GM19397 (cell line): ENCODE data around the gene CACNA1I.
"Not testable (repeated sequence)": the region's sequence is repeated elsewhere in the genome, so short reads cannot be mapped to it uniquely, and the experiment has no call there.

Experiments used
- ATAC-seq: cut with Tn5 transposase; IDR thresholded peaks from one replicate; pipeline ENCODE4 v1.9.1; 2021; ENCODE audit warnings: mild to moderate bottlenecking, moderate library complexity; ENCODE audit not compliant: unreplicated experiment

The CACNA1I gene

GRCh38 chr22:39570665-39571064, at the start of gene CACNA1I:
Gene CACNA1I (plus strand): TSS chr22:39570753. CDS start chr22:39570753, 0 bp downstream.
- ATAC-seq, result no peak

- not testable (repeated sequence) for ATAC-seq
Measured at GRCh38 chr22:39521106-39521885, 49.3 kb upstream of the CACNA1I start.

- ATAC-seq, result not testable (repeated sequence)
Measured at GRCh38 chr22:39522091-39522490, 48.5 kb upstream of the CACNA1I start.

- ATAC-seq, result no peak
Measured at GRCh38 chr22:39522567-39523300, 47.8 kb upstream of the CACNA1I start.

- no peak for ATAC-seq
Measured at GRCh38 chr22:39524089-39524752, 46.3 kb upstream of the CACNA1I start.

GRCh38 chr22:39524753-39525657, 45.5 kb upstream of the CACNA1I start:
- ATAC-seq, result no peak

- ATAC-seq, result no peak
Measured at GRCh38 chr22:39525658-39525975, 44.9 kb upstream of the CACNA1I start.

- ATAC-seq, result no peak
Measured at GRCh38 chr22:39526736-39527171, 43.8 kb upstream of the CACNA1I start.

GRCh38 chr22:39527481-39527961, 43.0 kb upstream of the CACNA1I start:
- no peak for ATAC-seq

GRCh38 chr22:39528080-39528661, 42.4 kb upstream of the CACNA1I start:
- no peak for ATAC-seq

GRCh38 chr22:39528681-39529486, 41.7 kb upstream of the CACNA1I start:
- ATAC-seq, result no peak

GRCh38 chr22:39529487-39529851, 41.1 kb upstream of the CACNA1I start:
- ATAC-seq, result no peak

- ATAC-seq, result no peak
Measured at GRCh38 chr22:39530116-39530515, 40.4 kb upstream of the CACNA1I start.

GRCh38 chr22:39530692-39531331, 39.7 kb upstream of the CACNA1I start:
- no peak for ATAC-seq

- ATAC-seq, result peak; percentile 79
Measured at GRCh38 chr22:39532215-39533073, 38.1 kb upstream of the CACNA1I start, which contains the start of gene RPS19BP1. Gene RPS19BP1 (minus strand): TSS chr22:39532748. CDS start chr22:39532738, 10 bp downstream.

- ATAC-seq, result no peak
Measured at GRCh38 chr22:39534092-39534506, 36.5 kb upstream of the CACNA1I start.

- no peak for ATAC-seq
Measured at GRCh38 chr22:39534591-39535356, 35.8 kb upstream of the CACNA1I start.
